Activated CD4-positive, alpha-beta T cell treated with anti-CD3 and anti-CD28 coated beads, Interleukin-10, Interleukin-2, amounts not matched to agents 100 ng/mL and 50 ng/mL, durations not matched to agents 16 hours and 8 hours (primary cell): ENCODE data around the gene GDPD5.

Experiments used
- DNase-seq: peaks from one replicate; pipeline ENCODE4 v3.0.0-alpha.2; 2020

The GDPD5 gene

DNA sequence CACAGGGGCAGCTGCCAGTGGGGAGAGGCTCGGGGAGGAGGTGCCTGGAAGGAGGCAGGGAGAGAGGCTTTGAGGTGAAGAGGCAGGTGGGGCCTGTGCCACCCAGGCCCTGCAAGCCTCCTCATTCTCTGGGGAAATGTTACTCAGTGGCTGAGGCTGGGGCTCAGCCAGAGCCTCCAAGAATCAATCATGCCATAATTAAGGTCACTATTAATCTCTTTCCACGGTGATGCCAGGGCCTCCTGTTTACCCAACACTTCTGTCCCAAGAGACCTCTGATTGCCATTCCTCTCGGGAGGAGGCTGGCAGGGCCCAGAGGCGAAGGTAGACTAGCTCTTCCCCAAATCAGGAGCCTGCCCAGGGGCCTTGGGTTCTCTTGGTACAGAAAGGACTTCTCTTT lies 38.4 kb downstream of the GDPD5 start:
- no peak for DNase-seq

DNA sequence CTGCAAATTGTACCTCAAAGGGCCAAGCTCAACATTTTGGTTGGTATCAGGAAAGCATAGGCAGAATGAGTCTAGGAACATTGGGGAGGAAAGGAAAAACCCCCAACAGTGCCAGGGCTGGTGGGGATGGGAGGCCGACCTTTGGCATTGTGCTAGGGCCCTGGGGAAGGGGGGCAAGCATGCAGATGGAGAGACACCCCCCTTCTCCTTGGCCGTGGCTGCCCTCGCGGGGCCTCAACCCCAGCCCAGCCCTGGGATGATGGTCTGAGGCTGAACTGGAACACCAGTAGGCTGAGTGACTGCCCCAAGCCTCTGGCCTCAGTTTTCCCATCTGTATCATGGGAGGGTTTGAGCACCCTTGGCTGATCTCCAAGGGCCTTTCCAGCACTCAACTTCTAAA lies 40.0 kb downstream of the GDPD5 start:
- DNase-seq, result no peak

DNA sequence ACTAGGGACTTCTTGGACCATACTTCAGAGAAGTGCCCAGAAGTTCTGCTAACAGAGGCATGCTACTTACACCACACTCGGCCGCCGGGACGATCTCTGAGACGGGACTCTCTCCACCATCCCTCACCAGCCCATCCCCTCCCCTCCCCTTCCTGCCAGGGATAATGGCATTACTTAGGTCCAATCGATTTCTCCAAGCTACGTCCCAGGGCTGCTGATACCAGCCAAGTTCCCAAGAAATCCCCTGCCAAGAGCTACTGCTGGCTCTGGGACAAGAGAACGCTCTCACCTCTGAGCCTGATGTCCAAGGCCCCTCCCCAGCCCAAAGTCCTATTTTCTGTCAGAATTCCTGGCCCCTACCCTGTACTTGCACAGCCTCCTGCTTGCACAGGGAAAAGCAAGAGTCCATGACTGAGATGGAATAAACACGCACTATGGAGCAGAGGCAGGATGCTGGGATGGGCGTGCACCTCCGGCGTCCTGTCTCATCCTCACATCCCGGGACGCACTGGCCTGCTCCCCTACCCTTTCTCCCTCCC lies 42.7 kb downstream of the GDPD5 start:
- no peak for DNase-seq

DNA sequence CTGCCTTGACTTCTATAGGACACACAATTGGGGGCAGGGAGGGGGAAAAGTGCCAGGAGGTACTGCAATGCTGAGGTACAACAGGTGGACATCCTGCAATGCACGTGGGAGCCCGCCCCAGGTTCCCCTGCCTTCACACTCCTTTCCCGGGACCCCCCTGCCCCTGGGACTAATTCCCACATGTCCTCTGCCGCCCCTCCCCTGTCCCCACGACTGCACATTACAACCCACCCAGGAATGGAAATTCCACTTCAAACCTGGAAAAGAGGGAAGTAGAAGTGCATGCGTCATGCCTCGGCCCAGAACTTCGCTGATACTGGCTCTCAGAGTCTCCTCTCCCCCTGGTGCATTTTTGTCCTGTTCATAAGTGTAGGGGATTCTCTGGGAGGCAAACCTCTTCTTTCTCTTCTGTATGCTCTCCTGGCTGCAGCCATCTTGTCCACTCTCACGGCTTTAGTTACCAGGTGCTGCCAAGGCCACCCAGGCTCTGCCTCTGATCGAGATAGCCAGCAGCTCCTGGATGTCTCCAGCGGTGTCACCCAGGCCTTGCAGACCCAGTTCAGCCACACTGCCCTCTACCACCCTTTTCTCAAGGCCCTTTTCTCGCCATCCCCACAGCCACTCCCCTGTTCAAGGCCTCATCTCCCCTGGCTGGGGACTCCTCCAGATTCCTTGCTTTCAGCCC lies 43.7 kb downstream of the GDPD5 start:
- DNase-seq, result no peak

DNA sequence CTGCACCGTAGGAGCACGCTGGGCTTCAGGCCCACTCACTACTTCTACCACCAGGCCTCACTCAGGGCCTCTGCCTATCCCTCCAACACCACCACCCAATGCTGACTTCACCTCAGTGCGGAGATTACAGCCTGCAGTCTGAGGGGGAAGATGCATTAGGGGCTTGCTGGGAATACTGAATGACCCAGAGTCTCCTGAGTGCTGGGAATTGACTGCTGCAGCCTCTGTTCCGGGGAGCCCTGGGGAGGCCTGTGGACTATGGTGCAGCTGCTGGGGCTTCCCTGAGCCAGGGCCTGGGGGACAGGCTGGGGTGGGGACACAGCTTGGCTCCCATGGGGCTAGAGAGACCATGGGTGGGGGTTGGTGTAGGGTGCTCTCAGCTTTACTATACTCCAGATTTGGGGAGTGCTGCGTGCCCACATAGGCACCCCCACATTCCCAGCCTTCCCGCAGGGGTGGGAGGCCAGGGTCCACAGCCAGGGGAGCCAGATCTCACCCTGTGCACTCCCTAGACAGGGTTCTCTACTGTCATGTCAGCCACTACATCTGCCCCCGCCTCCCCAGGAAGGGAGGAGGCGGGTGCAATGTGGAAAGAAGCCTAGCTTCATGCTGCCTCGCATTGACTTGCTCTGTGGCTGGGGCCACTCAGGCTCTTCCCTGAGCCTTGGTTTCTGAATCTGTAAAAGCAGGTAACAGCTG lies 44.4 kb downstream of the GDPD5 start:
- DNase-seq, result no peak

DNA sequence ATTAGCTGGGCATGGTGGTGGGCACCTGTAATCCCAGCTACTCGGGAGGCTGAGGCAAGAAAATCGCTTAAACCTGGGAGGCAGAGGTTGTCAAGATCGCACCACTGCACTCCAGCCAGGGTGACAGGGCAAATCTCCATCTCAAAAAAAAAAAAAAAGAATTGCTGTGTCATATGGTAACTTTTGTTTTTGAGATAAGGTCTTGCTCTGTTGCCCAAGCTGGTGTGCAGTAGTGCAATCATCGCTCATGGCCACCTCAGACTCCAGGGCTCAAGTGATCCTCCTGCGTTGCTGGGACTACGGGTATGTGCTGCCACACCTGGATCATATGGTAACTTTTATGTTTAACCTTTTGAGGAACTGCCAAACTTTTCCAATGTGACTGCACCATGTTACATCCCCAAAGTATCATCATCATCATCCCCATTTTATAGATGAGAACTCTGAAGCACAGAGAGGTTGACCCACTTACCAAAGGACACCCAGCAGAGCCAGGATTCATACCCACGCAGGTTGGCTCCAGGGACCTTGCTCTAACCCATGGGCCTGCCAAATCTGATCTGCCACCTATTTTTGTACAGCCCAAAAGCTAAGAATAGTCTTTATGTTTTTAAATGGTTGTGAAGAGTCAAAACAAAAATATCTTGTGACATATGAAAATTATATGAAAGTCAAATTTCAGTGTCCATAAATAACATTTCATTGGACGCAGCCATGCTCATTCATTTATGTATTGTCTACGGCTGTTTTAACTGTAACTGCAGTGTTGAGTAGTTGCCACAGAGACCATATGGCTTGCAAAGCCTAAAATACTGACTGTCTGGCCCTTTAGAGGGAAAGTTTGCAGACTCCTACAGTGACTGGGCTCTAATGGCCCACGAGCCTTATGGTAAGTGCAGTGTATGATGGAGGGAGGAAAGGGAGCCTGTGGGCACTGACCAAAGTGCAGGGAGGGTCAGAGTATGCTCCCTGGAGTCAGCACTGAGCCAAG lies 45.3 kb downstream of the GDPD5 start:
- DNase-seq, result no peak

DNA sequence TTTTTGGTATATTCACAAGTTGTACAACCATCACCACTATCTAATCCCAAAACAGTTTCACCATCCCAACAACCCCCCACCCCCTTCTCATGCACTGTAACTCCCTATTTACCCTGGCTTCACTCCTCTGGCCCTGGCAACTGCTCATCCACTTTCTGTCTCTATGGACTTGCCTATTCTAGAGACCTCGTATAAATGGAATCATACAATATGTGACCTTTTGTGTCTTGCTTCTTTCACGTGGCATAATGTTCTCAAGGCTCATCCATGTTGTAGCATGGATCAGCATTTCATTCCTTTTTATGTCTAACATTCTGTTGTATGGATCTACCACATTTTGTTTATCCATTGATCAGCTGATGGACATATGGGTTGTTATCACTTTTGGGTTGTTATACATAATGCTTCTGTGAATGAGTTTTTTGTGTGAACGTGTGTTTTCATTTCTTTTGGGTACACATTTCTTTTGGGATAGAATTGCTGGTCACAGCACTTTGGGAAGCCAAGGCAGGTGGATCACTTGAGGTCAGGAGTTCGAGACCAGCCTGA lies 46.1 kb downstream of the GDPD5 start:
- DNase-seq, result no peak

DNA sequence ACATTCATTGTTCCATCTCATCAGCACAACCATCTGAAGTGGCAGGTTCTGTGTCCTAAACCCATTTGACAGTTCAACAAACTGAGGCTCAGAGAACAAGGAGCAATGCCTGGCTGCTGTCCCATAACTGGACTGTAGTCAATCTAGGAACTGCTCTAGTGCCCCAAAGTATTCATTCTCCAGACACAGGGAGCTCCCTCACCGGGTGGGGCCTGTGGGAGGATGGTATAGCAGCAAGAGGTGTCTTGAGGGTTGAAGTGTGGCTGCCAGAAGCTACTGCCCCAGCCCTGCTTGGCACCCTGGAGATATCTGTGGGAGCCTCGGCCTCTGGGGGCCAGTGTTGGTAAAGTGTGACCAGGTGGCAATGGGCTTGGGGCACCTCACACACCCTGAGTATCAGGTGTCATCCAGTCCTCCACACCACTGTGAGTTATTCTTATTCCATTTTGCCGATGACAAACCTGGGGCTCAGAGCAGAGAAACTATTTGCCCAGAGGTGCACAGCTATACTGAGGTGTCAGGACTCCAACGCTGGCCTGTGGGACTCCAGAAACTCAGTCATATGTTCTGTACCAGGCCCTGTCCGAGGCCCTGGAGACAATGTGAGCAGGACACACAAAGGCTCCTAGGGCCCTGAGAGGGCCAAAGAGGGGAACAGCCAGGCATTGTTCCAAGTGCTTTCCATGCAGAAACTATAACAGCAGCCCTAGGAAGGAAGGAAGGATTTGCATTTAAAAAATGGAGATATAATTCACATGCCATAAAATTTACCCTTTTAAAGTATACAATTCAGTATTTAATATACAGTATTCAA lies 46.8 kb downstream of the GDPD5 start:
- DNase-seq, result no peak

DNA sequence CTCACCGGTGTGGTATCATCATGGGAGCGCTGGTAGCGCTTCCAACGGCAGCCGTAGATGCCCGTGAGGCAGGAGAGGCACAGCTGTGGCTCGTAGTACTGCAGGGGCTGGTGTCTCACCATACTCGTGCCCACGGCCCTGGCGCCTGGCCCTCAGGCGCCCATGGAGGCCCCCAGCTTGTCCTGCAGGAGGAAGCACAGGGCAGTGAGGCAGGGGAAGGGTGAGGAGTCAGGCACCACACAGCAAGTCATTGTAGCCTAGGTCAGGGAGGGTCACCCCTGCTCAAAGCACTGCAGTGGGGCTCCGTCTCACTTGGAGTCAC lies 48.2 kb downstream of the GDPD5 start:
- no peak for DNase-seq

DNA sequence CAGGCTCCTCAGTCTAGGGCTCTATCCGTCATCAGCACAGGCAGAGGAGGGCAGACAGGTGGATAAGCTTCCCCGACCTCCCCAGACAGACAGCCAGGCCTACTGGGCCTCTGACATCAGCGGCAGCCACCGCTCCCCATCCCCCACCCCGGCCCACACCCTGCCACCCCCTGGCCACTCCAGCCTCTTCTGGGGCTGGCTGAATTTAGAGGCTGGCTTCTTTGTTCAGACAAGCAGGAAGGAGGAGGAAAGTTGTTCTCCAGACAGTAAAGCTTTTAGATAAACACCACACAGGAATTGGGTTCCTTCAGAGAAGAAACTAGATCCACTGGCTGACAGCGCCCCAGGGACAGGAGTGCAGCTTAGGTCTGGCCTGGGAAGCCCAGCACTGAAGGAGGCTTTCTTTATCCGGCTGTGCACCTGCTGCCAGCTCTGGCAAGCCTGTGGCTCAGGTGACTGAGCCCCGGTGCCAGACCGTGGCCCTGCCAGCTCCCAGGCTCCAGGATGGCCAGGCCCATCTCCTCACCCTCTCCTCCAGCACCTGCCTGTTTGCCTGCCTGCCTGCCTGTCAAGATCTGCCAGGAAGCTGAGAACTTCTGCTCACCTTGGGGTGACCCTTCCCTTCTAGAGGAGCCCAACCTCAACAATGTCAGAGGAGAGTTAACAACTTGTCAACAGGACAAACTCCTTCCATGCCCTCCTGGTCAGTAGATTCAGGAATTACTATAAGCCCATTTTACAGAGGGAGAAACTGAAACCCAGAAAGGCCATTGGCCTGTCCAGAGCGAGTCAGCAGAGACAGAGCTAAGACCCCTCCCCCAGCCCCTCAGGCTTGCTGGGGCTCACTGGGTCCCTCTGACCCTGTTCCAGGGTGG lies 48.8 kb downstream of the GDPD5 start:
- no peak for DNase-seq

DNA sequence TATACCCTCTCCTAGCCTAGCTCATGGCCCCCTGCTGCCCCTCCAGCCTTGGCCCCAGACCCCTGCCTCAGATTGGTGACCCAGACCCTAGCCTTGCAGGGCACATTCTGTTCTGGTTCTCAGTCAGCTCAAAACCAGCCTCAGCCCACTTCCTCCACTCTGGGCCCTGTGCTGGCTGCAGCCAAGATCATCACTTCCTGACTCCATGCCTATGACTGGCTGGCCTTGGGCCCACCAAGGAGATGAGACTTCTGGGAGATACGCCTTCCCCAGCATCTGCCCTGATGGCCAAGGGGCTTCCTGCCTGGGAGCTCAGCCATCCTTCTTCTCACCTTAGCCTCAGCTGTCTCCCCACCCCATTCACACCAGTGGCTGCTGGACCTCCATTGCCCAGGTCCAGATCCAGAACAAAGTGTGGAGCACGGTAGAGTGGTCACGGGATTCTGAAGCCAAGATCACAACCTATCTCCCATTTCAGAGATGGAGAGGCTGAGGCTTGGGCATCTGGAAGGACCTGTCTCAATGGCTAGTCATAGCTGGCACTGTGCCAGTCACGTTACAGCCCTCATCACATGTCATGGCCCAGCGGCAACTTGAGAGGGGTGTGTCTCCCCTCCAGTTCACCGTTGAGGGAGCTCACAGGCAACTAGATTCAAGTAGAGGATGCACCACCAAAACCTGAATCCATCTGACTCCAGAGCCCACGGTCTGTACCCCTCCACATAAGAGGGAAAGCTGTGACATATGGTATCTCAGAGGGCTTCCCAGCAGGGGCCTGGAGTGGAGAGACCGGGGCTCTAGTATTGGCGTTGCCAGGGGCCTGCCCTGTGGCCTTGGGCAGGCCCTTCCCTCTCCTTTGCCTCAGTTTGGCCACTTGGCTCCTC lies 49.7 kb downstream of the GDPD5 start:
- peak; percentile 71 for DNase-seq

DNA sequence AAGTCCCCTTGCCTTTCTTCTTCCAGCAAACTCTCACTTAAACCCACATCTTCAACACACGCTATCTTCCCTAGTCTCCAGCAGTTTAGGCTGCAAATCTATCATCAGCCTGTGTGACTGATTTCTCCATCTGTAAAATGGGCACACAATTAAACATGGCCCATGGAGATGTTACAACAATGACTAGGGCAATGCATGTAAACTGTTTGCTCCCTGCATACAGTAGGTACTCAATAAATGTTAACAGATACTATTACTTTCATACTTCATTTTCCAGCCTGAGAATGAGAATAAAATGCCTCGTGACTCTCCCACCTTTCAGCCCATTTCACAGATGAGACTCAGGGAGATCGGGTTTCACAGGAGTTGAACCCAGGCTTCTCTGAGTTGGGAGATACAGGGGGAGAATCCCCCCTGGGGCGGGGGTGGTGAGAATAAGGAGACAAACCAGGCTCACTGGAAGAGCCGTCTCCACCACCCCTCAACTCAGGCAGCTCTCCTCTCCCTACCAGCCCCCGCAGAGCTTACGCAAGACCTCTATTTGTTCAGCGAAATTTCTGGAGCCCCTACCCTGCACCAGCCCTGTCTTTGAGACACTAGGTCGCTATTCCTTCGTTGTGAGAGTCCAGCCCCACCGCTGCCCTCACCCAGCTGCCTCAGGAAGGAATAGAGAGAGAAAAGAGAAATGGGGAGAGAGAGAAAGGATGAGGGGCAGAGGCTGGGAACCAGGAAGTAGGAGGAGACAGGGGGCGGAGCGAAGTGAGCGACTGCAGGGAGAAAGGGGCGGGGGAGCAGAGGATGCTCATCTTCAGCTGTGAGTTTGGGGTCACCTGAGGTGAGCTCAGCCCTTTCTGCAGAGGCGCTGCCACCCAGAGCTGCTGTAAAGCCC lies 50.6 kb downstream of the GDPD5 start:
- DNase-seq, result peak; percentile 72

DNA sequence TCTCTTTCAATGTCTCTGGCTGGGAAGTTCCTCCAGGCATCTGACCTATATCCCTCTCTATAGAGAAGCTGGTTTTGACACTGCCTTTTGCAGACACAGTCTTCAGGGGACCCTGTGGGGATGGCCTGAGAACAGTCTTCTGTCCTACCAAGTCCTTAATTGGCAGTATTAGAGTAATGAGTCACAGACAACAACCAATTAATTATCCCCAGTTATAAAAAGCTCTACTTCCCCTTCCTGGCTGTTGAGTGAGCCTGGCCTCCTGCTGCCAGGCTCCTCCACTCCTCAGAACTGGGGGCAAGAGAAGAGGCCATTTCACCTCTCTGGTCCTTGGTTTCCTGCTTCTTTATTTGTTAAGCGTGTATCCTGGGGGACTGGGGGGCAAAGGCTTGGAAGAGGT lies 51.5 kb downstream of the GDPD5 start:
- DNase-seq, result no peak

DNA sequence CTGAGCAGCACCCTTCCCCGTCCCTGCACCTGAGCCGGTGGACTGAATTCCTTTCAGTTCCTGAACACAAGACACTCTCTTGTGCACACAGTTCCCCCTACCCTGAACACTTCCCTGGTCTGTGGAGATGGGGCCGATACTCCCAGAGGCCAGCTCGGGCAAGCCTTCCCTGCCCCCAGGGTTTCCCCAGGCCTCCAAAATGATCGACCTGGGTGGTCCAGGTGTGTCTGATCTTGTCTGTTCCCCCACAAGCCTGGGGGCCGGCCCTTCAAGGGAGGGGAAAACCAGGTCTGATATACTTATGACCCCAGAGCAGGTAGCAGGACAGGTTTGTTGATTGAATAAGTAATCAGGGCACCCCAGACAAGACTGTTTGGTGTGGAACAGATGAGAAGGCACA lies 52.1 kb downstream of the GDPD5 start:
- no peak for DNase-seq

DNA sequence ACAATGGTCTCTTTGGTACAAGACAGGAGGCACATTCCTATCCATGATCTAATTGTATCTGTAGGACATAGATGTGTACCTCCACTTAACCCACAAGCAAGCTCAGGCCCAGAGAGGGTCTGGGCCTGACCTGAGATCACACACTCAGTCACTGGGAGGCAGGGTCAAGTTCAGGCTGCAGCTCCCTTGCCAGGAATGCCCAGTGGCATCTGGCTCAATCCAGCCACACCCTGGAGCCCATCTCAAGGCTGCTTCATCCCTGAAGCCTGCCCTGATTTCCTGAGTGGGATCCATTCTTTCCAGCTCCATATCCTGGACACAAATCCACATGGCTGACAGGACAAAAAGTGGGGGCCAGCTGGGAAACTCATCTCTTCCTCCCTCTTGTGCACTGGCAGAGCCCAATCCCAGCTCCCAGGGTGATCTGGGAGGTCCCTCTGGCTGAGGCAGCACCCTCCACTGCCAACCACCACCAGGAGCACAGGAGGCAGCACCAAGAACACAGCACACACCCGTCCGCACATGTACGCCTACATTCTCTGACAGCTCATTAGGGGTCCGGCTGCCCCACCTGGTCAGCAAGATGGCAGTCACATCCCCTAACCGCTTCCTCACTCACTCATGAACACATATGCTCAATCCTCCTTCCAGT lies 53.5 kb downstream of the GDPD5 start:
- no peak for DNase-seq

DNA sequence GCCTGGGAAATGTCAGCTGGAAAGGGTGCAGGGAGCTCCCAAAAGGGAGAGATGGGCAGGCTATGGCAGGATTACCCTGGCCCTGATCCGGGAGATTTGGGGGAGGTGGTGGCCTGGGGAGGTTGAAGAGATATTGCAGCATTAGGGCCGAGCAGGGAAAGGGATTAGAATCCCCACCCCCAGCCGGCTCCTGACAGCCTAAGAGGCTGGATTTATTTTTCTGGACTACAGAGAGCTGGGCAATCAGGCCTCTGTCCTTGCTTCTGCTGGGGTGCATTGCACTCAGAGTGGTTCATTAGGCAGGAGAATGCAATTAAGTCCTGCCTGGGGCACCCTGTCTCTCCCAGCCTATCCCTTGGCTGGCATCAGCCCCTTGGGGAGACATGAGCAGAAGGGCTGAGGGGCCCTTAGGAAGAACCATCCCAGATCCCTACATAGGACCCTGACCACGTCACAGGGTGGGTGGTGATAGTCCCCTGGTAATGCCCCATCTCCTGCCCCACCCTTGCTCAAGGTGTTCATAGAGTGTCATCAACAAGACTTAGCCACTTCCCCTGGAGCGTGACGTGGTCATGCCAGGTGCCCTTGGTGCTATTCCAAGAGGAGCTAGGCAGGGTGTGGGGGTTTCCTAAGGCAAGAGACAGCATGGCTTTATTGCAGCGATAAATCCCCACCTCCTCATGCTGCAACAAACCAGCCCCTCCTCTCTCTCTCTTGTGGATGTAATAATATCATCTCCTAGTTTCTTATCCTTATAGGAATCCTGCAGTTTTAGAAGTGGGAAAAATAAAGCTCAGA lies 54.4 kb downstream of the GDPD5 start:
- DNase-seq, result no peak

DNA sequence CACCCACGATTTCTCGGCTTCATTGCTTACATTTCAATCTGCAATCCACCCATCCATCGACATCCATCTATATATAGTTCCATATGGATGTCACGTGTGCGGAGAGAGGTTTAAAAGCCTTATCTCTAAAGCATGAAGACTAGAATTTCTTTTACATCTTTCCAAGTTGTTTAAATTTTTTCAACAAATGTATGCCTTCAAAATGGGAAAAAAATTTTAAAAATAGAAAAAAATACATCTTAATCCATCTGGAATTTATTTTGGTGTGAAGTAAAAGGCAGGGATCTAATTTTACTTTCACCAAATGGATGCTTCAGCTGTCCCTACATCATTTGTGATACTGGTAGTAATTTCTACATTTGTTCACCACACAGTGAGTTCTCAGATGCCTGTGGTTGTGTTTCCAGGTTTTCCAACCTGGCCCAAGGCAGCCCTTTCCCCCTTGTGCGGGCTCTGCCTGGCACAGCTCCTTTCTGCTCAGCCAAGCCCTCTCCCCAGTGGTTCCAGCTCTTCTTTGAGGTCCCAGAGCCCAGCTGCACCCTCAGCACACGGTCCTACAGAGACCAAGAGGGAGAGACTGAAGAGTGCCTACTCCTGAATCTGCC lies 55.2 kb downstream of the GDPD5 start:
- DNase-seq, result no peak
